Fibroblast of lung (primary cell): ENCODE measurements around the gene MISP3.

Experiments
- CTCF ChIP-seq, 2 donors: IDR thresholded peaks in 1 of 2; conservative IDR thresholded peaks in 1 of 2; 1 replicate in 1 of 2; 2 replicates in 1 of 2; pipeline ENCODE4 v1.5.1; 2011 to 2012; ENCODE audit warnings: low read length in 2 of 2, control low read depth in 1 of 2, inconsistent platforms in 1 of 2, low read depth in 1 of 2, mild to moderate bottlenecking in 1 of 2
- EZH2 ChIP-seq: IDR thresholded peaks from 2 replicates; pipeline ENCODE4 v1.5.1; 2012; ENCODE audit warnings: low read length, control low read depth, mild to moderate bottlenecking; ENCODE audit errors: missing control alignments

GRCh38 chr19:14102102-14102696, 29.6 kb downstream of the MISP3 start:
- TF ChIP-seq CTCF (conservative IDR thresholded peaks at IDR 0.05 in 1 of 2, IDR thresholded peaks at IDR 0.05 in 1 of 2; ENCODE audit: low read depth in 1 of 2, low read length in 2 of 2) (no peak), EZH2 (no peak)
